Vagina (tissue), 2 donors: ENCODE results near the gene SCAI.

Experiments used
- CTCF ChIP-seq, 3 experiments: fragments of 450-650 bp in 2 of 3; fragments of 200-600 bp in 1 of 3; sonication (generic) in 1 of 3; IDR thresholded peaks; one replicate each; pipeline ENCODE4 v1.5.1; 2017 to 2019; ENCODE audit warnings: antibody characterized with exemption in 3 of 3, mild to moderate bottlenecking in 2 of 3, moderate library complexity in 2 of 3
- POLR2A ChIP-seq, 2 donors: fragments of 450-650 bp; IDR thresholded peaks; one replicate each; pipeline ENCODE4 v1.6.1; 2017; ENCODE audit warnings: antibody characterized with exemption in 2 of 2, mild to moderate bottlenecking in 2 of 2, moderate library complexity in 2 of 2

- TF ChIP-seq CTCF (IDR thresholded peaks at IDR 0.05), result no peak
- TF ChIP-seq POLR2A (IDR thresholded peaks at IDR 0.05), result no peak
Measured at GRCh38 chr9:125088752-125089151, 54.6 kb downstream of the SCAI start.
